ENCODE results near the gene STXBP1.

Gene STXBP1

DNA sequence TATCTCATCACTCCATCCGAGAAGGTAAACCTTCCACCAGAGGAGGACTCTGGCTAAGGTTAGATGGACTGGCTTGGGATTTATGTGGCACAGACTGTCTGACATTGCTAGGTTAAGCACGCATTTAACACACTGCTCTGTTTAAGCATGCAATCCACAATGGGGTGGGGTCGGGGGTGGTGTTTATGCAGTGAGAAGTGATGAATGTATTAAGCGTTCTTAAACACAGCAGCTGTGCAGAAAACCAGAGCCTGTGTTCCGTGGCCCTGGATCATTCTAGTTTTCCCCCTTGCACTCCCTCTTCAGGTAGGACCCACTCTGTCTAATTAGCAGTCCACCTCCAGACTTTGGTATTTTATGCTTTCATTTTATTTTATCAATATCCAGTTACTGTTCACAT is 46.4 kb downstream of the STXBP1 start:
- DNase-seq (ENCODE audit: low read depth), result no peak

DNA sequence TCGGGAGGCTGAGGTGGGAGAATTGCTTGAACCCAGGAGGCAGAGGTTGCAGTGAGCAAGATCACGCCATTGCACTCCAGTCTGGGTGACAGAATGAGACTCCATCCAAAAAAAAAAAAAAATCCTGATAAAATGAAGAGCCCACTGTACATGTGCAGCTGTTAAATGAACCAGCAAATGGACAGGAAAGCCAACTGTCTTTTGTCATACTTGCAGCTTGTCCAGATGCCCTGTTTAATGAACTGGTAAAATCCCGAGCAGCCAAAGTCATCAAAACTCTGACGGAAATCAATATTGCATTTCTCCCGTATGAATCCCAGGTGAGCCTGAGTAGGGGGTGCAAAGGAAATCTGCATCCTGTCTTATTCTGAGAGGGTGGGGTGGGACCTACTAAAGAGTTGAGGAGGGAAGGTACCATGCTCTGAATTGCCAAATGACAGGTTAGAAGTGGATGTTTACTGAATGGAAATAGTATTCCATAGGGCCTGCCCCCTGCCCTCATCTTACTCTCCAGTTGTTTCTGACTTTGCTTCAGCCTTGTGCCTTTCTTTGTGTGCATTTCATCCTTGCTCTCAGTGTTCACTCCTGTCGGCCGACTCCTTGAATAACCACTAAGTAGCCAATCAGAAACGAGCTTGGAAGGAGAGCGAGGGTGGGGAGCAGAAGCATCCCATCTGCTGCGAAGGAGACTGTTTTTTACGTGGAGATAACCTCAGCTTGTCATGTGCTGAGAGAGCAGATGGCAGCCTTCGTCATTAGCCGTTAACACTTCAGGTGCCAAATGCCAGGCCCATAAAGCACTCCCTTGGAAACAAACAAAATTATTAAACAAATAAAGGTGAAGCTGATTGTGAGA is 49.0 kb downstream of the STXBP1 start:
- no peak for DNase-seq (ENCODE audit: low read depth)

DNA sequence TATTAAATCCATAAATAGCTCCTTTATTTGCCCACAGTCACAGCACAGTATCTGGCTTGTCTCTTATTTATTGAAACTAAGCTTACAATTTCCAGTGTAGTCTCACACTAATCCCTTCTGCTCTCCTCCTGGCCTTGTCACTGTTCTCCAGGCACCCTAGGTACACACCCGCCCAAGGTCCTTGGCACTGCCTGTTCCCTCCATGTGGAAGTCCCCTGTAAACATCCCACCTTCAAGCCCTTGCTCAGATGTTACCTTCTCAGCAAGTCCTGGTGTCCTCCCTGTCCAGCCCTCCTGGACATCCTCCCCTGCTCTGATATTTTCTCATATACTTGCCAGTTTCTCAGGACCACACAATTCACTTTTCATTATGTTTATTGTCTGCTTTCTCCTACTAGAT is 50.5 kb downstream of the STXBP1 start:
- DNase-seq (ENCODE audit: low read depth), result no peak

DNA sequence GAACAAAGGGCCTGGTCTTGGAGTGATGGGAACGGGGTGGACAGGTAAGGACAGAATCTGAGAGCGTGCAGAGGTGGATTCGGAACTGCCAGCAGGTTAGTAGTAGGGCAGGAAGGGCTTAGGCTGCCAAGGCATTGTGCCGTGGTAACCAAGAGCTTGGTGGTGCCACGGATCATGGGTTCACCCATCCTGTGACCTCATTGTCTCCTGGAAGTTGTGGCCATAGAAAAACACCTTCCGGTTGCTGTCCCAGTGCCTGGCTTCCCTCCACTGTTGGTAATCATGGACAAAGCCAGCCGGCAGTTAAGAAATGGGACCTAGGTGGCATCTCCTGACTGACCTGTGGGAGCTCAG is 52.2 kb downstream of the STXBP1 start:
- no peak for DNase-seq (ENCODE audit: low read depth)

GRCh38 chr9:127664678-127665507 is 52.8 kb downstream of the STXBP1 start:
- no peak for DNase-seq (ENCODE audit: low read depth)

DNA sequence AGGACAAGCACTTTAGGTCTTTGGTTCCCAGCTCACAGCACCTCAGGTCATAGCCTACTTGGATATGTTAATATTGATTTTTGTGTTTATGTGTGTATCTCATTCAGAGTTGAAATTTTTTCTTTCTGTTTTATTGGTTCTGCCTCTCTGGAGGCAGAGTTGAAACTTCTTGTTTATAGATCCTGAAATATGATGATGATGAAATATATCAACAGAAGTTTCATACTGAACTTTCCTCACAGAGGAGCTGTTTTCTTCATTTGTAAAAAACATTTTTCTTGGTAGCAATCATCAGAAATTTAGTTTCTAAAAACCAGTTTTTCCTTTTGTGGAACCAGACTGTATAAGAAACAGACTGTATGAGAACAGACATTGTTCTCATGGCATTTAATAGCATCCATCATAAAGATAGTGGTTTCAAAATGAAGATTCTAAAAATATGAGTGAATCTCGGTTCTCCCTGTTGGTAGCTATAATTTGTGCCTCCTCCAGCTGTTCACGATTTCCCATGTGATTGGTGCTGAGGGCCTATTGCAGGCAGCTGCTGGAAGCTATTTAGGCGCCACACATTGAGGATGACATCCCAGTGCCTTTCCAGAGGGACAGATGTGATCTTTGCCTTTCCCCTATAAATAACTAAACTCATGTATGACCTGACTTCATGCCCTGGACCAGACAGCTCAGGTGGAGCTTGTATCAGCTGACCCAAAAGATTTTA is 55.2 kb downstream of the STXBP1 start:
- no peak for DNase-seq (ENCODE audit: low read depth)

GRCh38 chr9:127667906-127668305 is 55.8 kb downstream of the STXBP1 start:
- no peak for DNase-seq (ENCODE audit: low read depth)

DNA sequence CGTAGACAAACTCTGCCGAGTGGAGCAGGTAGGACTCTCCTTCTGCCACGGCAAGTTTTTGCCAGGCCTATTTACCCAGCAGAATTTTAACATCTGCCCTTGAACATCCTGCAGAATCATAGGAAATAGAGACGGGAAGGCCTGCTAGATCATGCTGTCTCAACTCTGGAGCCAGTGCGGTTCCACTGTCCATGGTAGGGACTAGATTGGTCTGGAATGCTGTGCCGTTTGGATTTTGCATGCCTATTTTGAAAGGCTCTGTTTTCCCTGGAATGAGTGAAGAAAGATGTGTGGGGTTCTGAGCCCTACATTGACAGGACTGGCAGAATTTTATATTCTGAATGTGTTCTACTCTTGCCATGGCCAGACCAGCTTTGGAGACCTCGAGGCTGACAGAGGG is 61.2 kb downstream of the STXBP1 start:
- no peak for DNase-seq (ENCODE audit: low read depth)

- no peak for DNase-seq (ENCODE audit: low read depth)
Measured at GRCh38 chr9:127676638-127677037, 64.6 kb downstream of the STXBP1 start.

DNA sequence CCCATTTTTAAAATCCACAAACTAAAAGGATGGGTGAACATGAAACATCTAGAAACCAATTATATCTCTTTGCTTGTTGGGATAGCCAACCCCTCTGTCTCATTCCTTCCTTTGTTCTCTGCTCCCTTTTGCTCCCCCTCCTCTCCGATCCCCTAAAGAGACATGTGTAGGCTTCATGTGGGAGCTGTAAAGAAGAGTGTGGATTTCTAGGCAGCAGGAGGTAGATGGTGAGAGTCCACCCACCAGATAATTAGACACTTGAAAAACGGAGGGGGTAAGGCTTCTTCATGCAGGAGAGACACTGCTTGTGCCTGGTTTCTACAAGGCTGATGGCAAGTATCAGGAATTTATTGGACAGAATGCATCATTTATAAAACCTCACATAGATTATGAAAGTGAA is 67.4 kb downstream of the STXBP1 start:
- DNase-seq (ENCODE audit: low read depth), result no peak

DNA sequence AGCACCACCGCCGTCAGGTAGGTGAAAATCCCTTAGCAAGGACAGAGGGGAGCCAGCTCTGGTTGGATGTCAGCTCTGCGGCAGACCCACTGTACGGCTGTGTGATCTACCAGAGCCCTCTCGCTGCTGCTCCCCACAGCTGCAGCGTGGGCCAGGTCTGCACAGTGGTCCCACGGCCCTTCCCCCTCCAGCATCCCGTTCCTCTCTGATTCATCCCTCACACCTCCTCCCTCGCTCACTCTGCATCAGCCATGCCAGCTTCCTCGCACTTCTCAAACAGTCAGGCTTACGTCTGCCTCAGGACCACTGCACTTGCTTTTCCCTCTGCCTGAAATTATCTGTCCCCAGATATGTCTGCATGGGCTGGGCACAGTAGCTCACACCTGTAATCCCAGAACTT is 68.1 kb downstream of the STXBP1 start:
- DNase-seq (ENCODE audit: low read depth), result no peak

- DNase-seq (ENCODE audit: low read depth), result no peak
Measured at GRCh38 chr9:127680846-127681245, 68.8 kb downstream of the STXBP1 start.

DNA sequence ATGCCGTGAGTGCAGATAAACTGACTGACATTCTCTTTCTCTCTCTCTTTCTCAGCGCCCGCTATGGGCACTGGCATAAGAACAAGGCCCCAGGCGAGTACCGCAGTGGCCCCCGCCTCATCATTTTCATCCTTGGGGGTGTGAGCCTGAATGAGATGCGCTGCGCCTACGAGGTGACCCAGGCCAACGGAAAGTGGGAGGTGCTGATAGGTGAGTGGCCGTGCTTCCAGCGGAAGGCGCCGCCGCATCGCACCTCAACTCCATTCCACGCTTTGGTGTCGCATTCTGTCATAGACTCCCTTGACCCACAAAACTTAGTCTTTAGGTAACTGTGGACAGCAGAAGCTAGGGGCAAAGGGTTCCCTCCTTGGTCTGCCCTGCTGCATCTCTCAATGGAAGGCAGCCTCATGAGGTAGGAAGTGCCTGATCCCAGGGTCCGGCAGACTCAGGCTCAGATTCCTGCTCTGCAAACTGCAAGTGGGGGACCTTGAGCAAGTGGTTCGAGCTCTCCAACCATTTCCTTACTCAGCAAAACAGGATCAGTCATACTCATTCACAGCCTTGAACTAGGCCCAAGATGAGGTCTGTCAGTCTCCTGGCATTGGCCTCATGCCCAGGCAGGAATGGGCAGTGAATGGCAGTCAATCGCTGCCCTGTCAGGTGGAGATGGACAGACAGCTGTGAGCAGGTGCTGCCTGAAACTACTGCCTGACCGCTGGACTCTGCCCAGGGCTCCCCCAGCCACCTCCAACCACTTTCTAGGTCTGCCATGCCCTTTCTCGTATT is 70.5 kb downstream of the STXBP1 start:
- no peak for DNase-seq (ENCODE audit: low read depth)

GRCh38 chr9:127683723-127684122 is 71.6 kb downstream of the STXBP1 start:
- no peak for DNase-seq (ENCODE audit: low read depth)

- no peak for DNase-seq (ENCODE audit: low read depth)
Measured at GRCh38 chr9:127684576-127684975, 72.5 kb downstream of the STXBP1 start.

DNA sequence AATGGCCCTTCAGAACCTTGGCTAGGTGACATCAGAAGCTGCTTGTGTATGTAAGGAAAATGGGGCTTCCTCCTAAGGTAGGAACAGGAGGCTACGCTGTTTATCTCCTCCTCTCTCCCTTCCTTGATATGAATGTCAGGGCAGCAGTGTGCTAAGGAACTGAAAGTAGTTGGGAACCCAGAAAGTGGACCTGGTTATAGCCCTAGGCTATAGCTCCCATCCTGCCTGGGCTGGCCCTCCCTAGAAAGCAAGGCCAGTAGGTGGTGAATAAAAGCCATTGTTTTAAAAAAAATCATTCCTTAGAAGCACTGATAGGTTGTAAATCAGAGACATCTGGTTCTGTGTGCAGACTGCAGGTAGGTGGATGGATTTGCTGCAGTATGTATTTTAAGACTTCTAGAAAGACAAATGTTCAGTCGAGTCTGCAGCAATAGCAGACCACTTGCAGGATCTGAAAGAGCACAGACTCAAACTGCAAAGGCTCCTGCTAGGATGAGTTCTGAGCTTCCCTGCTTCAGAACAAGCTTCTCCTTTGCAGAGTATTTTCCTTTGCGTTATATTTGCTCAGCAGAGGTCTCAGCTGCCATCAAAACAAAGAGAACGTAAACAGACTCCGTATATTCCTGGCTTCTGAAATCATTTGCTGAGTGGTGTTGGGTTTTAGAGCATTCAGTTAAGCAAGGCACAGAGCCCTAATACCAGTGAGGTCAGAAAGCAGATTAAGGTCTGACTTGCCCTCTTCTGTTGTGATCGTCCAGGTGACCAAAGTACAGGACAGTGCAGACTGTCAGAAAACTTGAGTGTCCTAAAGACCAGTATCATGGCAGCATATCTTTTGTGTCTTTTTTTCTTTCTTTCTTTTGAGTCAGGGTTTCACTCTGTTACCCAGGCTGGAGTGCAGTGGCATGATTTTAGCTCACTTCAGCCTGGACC is 74.7 kb downstream of the STXBP1 start:
- no peak for DNase-seq (ENCODE audit: low read depth)

- DNase-seq (ENCODE audit: low read depth), result no peak
Measured at GRCh38 chr9:127689329-127690000, 77.4 kb downstream of the STXBP1 start.

DNA sequence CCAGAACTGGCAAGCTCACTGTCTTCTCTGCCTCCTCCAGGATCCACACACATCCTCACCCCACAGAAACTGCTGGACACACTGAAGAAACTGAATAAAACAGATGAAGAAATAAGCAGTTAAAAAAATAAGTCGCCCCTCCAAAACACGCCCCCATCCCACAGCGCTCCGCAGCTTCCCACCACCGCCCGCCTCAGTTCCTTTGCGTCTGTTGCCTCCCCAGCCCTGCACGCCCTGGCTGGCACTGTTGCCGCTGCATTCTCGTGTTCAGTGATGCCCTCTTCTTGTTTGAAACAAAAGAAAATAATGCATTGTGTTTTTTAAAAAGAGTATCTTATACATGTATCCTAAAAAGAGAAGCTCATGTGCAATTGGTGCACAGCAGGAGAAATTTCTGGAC is 78.7 kb downstream of the STXBP1 start:
- no peak for DNase-seq (ENCODE audit: low read depth)

DNA sequence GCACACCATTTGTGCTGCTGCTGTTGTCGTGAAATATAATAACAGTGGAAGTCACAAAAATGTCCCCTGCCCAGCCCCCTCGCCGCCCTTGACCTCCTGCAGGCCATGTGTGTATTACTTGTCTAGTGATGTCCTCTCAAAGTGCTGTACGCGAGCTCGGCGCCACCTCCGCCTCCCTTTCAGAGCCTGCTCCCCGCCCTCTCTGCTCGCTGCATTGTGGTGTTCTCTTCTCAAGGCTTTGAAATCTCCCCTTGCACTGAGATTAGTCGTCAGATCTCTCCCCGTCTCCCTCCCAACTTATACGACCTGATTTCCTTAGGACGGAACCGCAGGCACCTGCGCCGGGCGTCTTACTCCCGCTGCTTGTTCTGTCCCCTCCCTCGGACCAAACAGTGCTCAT is 80.0 kb downstream of the STXBP1 start:
- no peak for DNase-seq (ENCODE audit: low read depth)

- no peak for DNase-seq (ENCODE audit: low read depth)
Measured at GRCh38 chr9:127693143-127693542, 81.1 kb downstream of the STXBP1 start.
